Measurements from ENCODE around the gene MRO. TPM values are rescaled to one million over a fixed set of nuclear protein-coding genes. Genes with fewer than 3 reads are reported as not detected.

Gene MRO
- total RNA-seq, 4 donors from 2014 or later: 0.18 to 1.4 (median 0.49) TPM; not detected in 1

GRCh38 chr18:50805732-50806131 is 14.1 kb downstream of the MRO start:
- intact Hi-C loops (cut with DNase I; ENCODE audit: low total_unique reads): no loop called here
- TF ChIP-seq POLR2A (IDR thresholded peaks at IDR 0.05) (no peak), CTCF (IDR thresholded peaks at IDR 0.05 in 4 of 5, conservative IDR thresholded peaks at IDR 0.05 in 1 of 5) (no peak)
- Histone ChIP-seq H3K4me3 (no peak overlapping the region), H3K36me3 (no peaks in the 10 kb centered on the region), H3K4me1 (no peaks in the 10 kb centered on the region), H3K9me3 (no peaks in the 10 kb centered on the region), H3K27ac (no peak overlapping the region), H3K27me3 (no peaks in the 10 kb centered on the region)
- in situ Hi-C loops (cut with MboI; ENCODE audit: low sequenced_read_pairs in 4 of 4): no loop called here
- ATAC-seq: no peak
- no peak for DNase-seq

- H3K4me1 ChIP-seq: no peaks in the 10 kb centered on the region
- in situ Hi-C loops (cut with MboI; ENCODE audit: low sequenced_read_pairs in 4 of 4): no loop called here
- H3K27me3 ChIP-seq: no peaks in the 10 kb centered on the region
- no peak overlapping the region for H3K27ac ChIP-seq
- no peak for ATAC-seq
- H3K36me3 ChIP-seq: no peaks in the 10 kb centered on the region
- intact Hi-C loops (cut with DNase I; ENCODE audit: low total_unique reads): no loop called here
- DNase-seq: no peak
- H3K4me3 ChIP-seq: no peak overlapping the region
- no peaks in the 10 kb centered on the region for H3K9me3 ChIP-seq
- TF ChIP-seq CTCF (IDR thresholded peaks at IDR 0.05 in 4 of 5, conservative IDR thresholded peaks at IDR 0.05 in 1 of 5) (no peak), POLR2A (IDR thresholded peaks at IDR 0.05) (no peak)
Observed at GRCh38 chr18:50803592-50803991, 16.2 kb downstream of the MRO start.

- in situ Hi-C loops (cut with MboI; ENCODE audit: low sequenced_read_pairs in 4 of 4) (no loop called here), intact Hi-C loops (cut with DNase I; ENCODE audit: low total_unique reads) (no loop called here)
- no peak for DNase-seq
Observed at GRCh38 chr18:50802141-50802540, 17.7 kb downstream of the MRO start.

GRCh38 chr18:50797142-50797541 is 22.7 kb downstream of the MRO start:
- in situ Hi-C loops (cut with MboI; ENCODE audit: low sequenced_read_pairs in 4 of 4) (loop anchor here in 1 of 4 donors (25.0 kb wide), 1 partner anchor 285 kb away; no protein-coding TSS in a partner anchor), intact Hi-C loops (cut with DNase I; ENCODE audit: low total_unique reads) (no loop called here)
- no peak for ATAC-seq
- Histone ChIP-seq H3K9me3 (no peaks in the 10 kb centered on the region), H3K27ac (no peak overlapping the region), H3K4me3 (no peak overlapping the region), H3K27me3 (no peaks in the 10 kb centered on the region), H3K4me1 (no peaks in the 10 kb centered on the region), H3K36me3 (no peaks in the 10 kb centered on the region)
- DNase-seq: no peak
- TF ChIP-seq POLR2A (IDR thresholded peaks at IDR 0.05) (no peak), CTCF (IDR thresholded peaks at IDR 0.05 in 4 of 5, conservative IDR thresholded peaks at IDR 0.05 in 1 of 5) (no peak)

More at GRCh38 chr18:50802141-50802540, 17.7 kb downstream of the MRO start:
- TF ChIP-seq CTCF (IDR thresholded peaks at IDR 0.05 in 4 of 5, conservative IDR thresholded peaks at IDR 0.05 in 1 of 5): no peak
- no peak for TF ChIP-seq POLR2A (IDR thresholded peaks at IDR 0.05)
- Histone ChIP-seq H3K36me3 (no peaks in the 10 kb centered on the region), H3K4me1 (no peaks in the 10 kb centered on the region), H3K27me3 (no peaks in the 10 kb centered on the region), H3K27ac (no peak overlapping the region), H3K9me3 (no peaks in the 10 kb centered on the region), H3K4me3 (no peak overlapping the region)
- ATAC-seq: no peak

GRCh38 chr18:50796495-50796894 is 23.3 kb downstream of the MRO start:
- Histone ChIP-seq H3K27me3 (no peaks in the 10 kb centered on the region), H3K4me3 (no peak overlapping the region), H3K9me3 (no peaks in the 10 kb centered on the region), H3K27ac (no peak overlapping the region), H3K36me3 (no peaks in the 10 kb centered on the region), H3K4me1 (no peaks in the 10 kb centered on the region)
- ATAC-seq (no peak), DNase-seq (no peak)
- TF ChIP-seq POLR2A (IDR thresholded peaks at IDR 0.05) (no peak), CTCF (IDR thresholded peaks at IDR 0.05 in 4 of 5, conservative IDR thresholded peaks at IDR 0.05 in 1 of 5) (no peak)
- in situ Hi-C loops (cut with MboI; ENCODE audit: low sequenced_read_pairs in 4 of 4) (loop anchor here in 1 of 4 donors (25.0 kb wide), 1 partner anchor 284 kb away; no protein-coding TSS in a partner anchor), intact Hi-C loops (cut with DNase I; ENCODE audit: low total_unique reads) (no loop called here)
